SU-DHL-6 (cell line): ENCODE data around the gene SMLR1.

Source experiments
- H2AFZ ChIP-seq: fragments of 200-600 bp; sonication (generic); 2 replicates; pipeline ENCODE4 v1.6.1; 2014; ENCODE audit warnings: low read depth, mild to moderate bottlenecking, moderate library complexity, mixed read lengths, antibody characterized with exemption, low read length; ENCODE audit not compliant: severe bottlenecking
- H3F3A ChIP-seq: fragments of 200-600 bp; shearing (Covaris generic); 2 replicates; pipeline ENCODE4 v1.6.0; 2016; ENCODE audit warnings: antibody characterized with exemption, mild to moderate bottlenecking; ENCODE audit not compliant: insufficient read depth
- H3K27ac ChIP-seq: fragments of 200-600 bp; sonication (generic); 2 replicates; pipeline ENCODE4 v1.5.1; 2016; ENCODE audit warnings: low read depth, mild to moderate bottlenecking, low read length, moderate library complexity, mixed read lengths
- H3K27me3 ChIP-seq: fragments of 200-600 bp; sonication (generic), shearing (Covaris generic); 2 replicates; pipeline ENCODE4 v1.6.0; 2014; ENCODE audit warnings: mild to moderate bottlenecking, low read length
- H3K36me3 ChIP-seq: fragments of 200-600 bp; sonication (generic); 2 replicates; pipeline ENCODE4 v1.6.1; 2014; ENCODE audit warnings: mild to moderate bottlenecking, low read length, mixed read lengths
- H3K4me2 ChIP-seq: fragments of 300-600, 200-600 bp; shearing (Covaris generic), sonication (generic); 2 replicates; pipeline ENCODE4 v1.6.0; 2014; ENCODE audit warnings: low read length, low read depth, mild to moderate bottlenecking; ENCODE audit not compliant: poor library complexity, severe bottlenecking
- H3K4me3 ChIP-seq: fragments of 200-600 bp; sonication (generic); 2 replicates; pipeline ENCODE4 v1.5.1; 2014; ENCODE audit warnings: antibody characterized with exemption, low read length, mild to moderate bottlenecking, mixed read lengths; ENCODE audit not compliant: insufficient read depth, poor library complexity, severe bottlenecking
- H3K79me2 ChIP-seq: fragments of 200-600 bp; sonication (generic); 2 replicates; pipeline ENCODE4 v1.6.1; 2014; ENCODE audit warnings: mild to moderate bottlenecking, low read length, moderate library complexity; ENCODE audit not compliant: insufficient read depth
- H3K9ac ChIP-seq: fragments of 200-600 bp; sonication (generic); 2 replicates; pipeline ENCODE4 v1.7.0; 2014; ENCODE audit warnings: mild to moderate bottlenecking, low read length
- H3K9me2 ChIP-seq: fragments of 200-600 bp; sonication (generic); replicated peaks from 2 replicates; pipeline ENCODE4 v1.6.1; 2014; ENCODE audit warnings: low read length; ENCODE audit not compliant: insufficient read depth
- H3K9me3 ChIP-seq: fragments of 200-600 bp; sonication (generic); 2 replicates; pipeline ENCODE4 v1.6.1; 2014; ENCODE audit warnings: low read length, mixed read lengths; ENCODE audit not compliant: insufficient read depth
- H4K20me1 ChIP-seq: fragments of 200-600 bp; sonication (generic); 2 replicates; pipeline ENCODE4 v1.6.1; 2014; ENCODE audit warnings: low read depth, mild to moderate bottlenecking, antibody characterized with exemption, low read length, moderate library complexity, mixed read lengths
- CTCF ChIP-seq: fragments of 200-600 bp; sonication (generic); IDR thresholded peaks from one replicate; pipeline ENCODE4 v1.5.1; 2017; ENCODE audit warnings: antibody characterized with exemption, mild to moderate bottlenecking, low read length, moderate library complexity; ENCODE audit not compliant: insufficient read depth, poor library complexity, severe bottlenecking
- EZH2phosphoT487 ChIP-seq: fragments of 200-600 bp; sonication (generic), shearing (Covaris generic); conservative IDR thresholded peaks from 2 replicates; pipeline ENCODE4 v1.6.1; 2018; ENCODE audit warnings: mild to moderate bottlenecking, antibody characterized with exemption, low read length, moderate library complexity, mixed read lengths

Gene SMLR1

GRCh38 chr6:130836055-130836640 lies 8.9 kb downstream of the SMLR1 start:
- H3K4me2 ChIP-seq = no peak overlapping the region
- no peaks in the 10 kb centered on the region for H3F3A ChIP-seq
- no peaks in the 10 kb centered on the region for H3K27me3 ChIP-seq
- H3K9me2 ChIP-seq = no peaks in the 10 kb centered on the region
- no peak overlapping the region for H3K4me3 ChIP-seq
- no peaks in the 10 kb centered on the region for H4K20me1 ChIP-seq
- H3K36me3 ChIP-seq = no peaks in the 10 kb centered on the region
- H2AFZ ChIP-seq = no peak overlapping the region
- no peaks in the 10 kb centered on the region for H3K79me2 ChIP-seq
- H3K9ac ChIP-seq = no peak overlapping the region
- H3K9me3 ChIP-seq = no peaks in the 10 kb centered on the region
- H3K27ac ChIP-seq = no peak overlapping the region
- TF ChIP-seq EZH2phosphoT487 (no peak), CTCF (no peak)

- no peak overlapping the region for H3K4me3 ChIP-seq
- no peak overlapping the region for H3K9ac ChIP-seq
- no peaks in the 10 kb centered on the region for H3K36me3 ChIP-seq
- no peak overlapping the region for H3K4me2 ChIP-seq
- H3K27ac ChIP-seq = no peak overlapping the region
- no peaks in the 10 kb centered on the region for H3K79me2 ChIP-seq
- TF ChIP-seq CTCF = no peak
- TF ChIP-seq EZH2phosphoT487 = no peak
- no peaks in the 10 kb centered on the region for H4K20me1 ChIP-seq
- H3K27me3 ChIP-seq = no peaks in the 10 kb centered on the region
- H3K9me2 ChIP-seq = no peaks in the 10 kb centered on the region
- H2AFZ ChIP-seq = no peak overlapping the region
- no peaks in the 10 kb centered on the region for H3F3A ChIP-seq
- H3K9me3 ChIP-seq = no peaks in the 10 kb centered on the region
Observed at GRCh38 chr6:130837067-130837466, 9.9 kb downstream of the SMLR1 start.

- H2AFZ ChIP-seq = no peak overlapping the region
- H3K27me3 ChIP-seq = no peaks in the 10 kb centered on the region
- no peaks in the 10 kb centered on the region for H3F3A ChIP-seq
- TF ChIP-seq CTCF = no peak
- TF ChIP-seq EZH2phosphoT487 = no peak
- no peaks in the 10 kb centered on the region for H3K79me2 ChIP-seq
- H3K4me2 ChIP-seq = no peak overlapping the region
- no peaks in the 10 kb centered on the region for H3K9me3 ChIP-seq
- no peak overlapping the region for H3K4me3 ChIP-seq
- H3K36me3 ChIP-seq = no peaks in the 10 kb centered on the region
- no peak overlapping the region for H3K9ac ChIP-seq
- H3K27ac ChIP-seq = no peak overlapping the region
- H3K9me2 ChIP-seq = no peaks in the 10 kb centered on the region
- no peaks in the 10 kb centered on the region for H4K20me1 ChIP-seq
Observed at GRCh38 chr6:130838250-130838860, 11.1 kb downstream of the SMLR1 start.
